ENCODE data around the gene PANK3.

DNA sequence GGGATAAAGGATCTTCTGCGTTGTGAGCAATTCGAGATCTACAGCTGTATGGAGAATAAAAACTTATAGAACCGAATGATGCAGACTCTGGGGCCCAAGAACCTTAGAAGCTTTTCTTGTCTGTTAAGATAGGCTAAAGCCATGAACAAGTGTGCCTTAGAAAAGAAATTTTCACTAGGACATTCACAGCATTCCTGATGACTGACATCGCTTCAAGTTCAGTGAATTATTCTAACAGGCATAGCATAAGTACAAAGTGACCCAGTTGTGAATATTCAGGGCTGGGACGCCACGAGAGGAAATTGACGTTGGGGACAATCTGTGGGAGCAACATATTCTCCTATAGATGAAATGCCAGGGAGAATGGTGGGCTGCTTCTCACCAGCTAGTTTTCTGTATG is 32.0 kb upstream of the PANK3 start:
- TF ChIP-seq TAF1 (IDR thresholded peaks at IDR 0.05; ENCODE audit: borderline replicate concordance, low read depth, low read length), result no peak
- no peak for TF ChIP-seq POLR2A (IDR thresholded peaks at IDR 0.05; ENCODE audit: low read depth, low read length)
- no peak for TF ChIP-seq POLR2AphosphoS5 (IDR thresholded peaks at IDR 0.05; ENCODE audit: low read depth, low read length)

All from GM12892 (cell line).